DOHH2 (cell line): Measurements from ENCODE around the gene RBM33.

Experiments
- EZH2phosphoT487 ChIP-seq: fragments of 200-600 bp; sonication (generic); IDR thresholded peaks from 2 replicates; pipeline ENCODE4 v1.6.1; 2017; ENCODE audit warnings: borderline replicate concordance, mild to moderate bottlenecking, antibody characterized with exemption, low read length, moderate library complexity, mixed read lengths
- TF ChIP-seq, protein P1 (sequence below): fragments of 200-600 bp; sonication (generic); IDR thresholded peaks from one replicate; pipeline ENCODE4 v1.5.1; 2014; ENCODE audit warnings: antibody characterized with exemption, mild to moderate bottlenecking, low read depth, low read length; ENCODE audit not compliant: poor library complexity, severe bottlenecking

DNA sequence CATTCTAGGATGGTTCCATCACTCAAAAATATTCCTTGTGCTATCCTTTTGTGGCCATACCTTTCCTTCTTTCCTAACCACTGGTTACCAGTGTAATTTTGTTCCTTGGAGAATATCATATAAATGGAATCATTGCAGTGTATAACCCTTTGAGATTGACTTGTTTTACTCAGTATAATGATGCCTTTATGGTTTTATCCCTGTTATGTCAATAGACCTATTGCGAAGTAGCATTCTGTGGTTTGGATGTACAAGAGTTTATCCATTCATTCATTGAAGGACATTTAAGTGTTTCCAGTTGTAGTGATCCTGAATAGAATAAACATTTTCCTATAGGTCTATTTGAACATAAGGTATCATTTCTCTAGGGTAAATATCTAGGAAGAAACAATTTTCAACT is 54.2 kb downstream of the RBM33 start:
- TF ChIP-seq EZH2phosphoT487 = no peak
- TF ChIP-seq, protein P1, sequence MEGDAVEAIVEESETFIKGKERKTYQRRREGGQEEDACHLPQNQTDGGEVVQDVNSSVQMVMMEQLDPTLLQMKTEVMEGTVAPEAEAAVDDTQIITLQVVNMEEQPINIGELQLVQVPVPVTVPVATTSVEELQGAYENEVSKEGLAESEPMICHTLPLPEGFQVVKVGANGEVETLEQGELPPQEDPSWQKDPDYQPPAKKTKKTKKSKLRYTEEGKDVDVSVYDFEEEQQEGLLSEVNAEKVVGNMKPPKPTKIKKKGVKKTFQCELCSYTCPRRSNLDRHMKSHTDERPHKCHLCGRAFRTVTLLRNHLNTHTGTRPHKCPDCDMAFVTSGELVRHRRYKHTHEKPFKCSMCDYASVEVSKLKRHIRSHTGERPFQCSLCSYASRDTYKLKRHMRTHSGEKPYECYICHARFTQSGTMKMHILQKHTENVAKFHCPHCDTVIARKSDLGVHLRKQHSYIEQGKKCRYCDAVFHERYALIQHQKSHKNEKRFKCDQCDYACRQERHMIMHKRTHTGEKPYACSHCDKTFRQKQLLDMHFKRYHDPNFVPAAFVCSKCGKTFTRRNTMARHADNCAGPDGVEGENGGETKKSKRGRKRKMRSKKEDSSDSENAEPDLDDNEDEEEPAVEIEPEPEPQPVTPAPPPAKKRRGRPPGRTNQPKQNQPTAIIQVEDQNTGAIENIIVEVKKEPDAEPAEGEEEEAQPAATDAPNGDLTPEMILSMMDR = no peak
